Mammary epithelial cell (primary cell): ENCODE data around the gene ZSCAN26.

Source experiments
- CTCF ChIP-seq, 2 donors: IDR thresholded peaks in 1 of 2; conservative IDR thresholded peaks in 1 of 2; 2 replicates each; pipeline ENCODE4 v1.5.1; 2011 to 2012; ENCODE audit warnings: inconsistent platforms in 2 of 2, low read length in 2 of 2, mild to moderate bottlenecking in 2 of 2, control low read depth in 1 of 2, low read depth in 1 of 2; ENCODE audit not compliant: insufficient read depth in 1 of 2; ENCODE audit errors: extremely low read depth in 1 of 2
- EZH2 ChIP-seq: IDR thresholded peaks from 2 replicates; pipeline ENCODE4 v1.6.1; 2012; ENCODE audit warnings: low read length, inconsistent platforms, borderline replicate concordance

DNA sequence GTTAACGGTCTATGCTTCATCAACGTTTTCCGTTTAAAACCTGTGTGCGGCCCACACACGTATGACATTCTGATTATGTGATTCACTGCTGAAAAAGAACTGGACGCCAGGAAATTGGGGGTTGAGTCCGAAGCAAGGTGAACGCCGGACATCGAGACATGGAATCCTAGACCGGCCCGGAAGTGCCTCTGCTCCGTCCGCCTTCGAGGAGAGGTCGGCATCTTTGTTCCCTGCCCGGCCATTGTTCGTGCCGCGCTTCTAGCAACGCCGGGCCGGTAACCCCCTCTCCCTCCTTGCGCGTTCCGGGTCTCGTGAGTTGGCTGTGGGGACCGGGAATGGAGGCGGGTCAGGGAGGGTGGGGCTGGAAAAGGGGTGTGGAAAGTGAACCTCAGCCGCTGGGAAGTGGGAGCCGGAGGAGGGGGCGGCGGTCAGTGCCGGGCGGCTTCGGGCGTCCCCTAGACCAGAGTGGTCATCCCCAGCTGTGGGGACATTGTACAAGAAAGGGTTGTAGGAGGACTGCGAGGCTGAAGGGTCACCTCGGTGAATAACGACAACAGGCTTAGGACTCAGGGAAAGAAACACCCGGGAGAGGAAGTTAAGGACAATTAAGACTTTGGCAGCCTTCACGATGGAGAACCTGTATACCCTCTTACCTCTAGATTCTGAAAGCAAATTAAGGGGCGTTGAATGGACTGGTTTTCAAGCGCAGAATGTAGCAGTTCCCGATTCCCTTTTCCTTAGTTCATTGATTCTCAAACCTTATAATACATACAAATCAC, 41.7 kb upstream of the ZSCAN26 start, which contains the start of gene ZSCAN9:
- TF ChIP-seq CTCF (conservative IDR thresholded peaks at IDR 0.05 in 1 of 2, IDR thresholded peaks at IDR 0.05 in 1 of 2; ENCODE audit: extremely low read depth in 1 of 2, insufficient read depth in 1 of 2, low read depth in 1 of 2, low read length in 2 of 2) (no peak), EZH2 (no peak)
